RWPE1 (cell line): ENCODE results near the gene NUP153.

Experiments used
- CTCF ChIA-PET: fragments of 350-600 bp; sonication (Branson Sonifier 250); formaldehyde crosslinking; extraction: SDS; loops from one replicate; lab custom pipeline; 2021; lab: Yijun Ruan, JAX
- POLR2A ChIA-PET: fragments of 400-600 bp; formaldehyde crosslinking; extraction: SDS; loops from one replicate; lab custom pipeline; 2020; ENCODE audit warnings: antibody characterized with exemption; ENCODE audit not compliant: low non-redundant PET; lab: Yijun Ruan, JAX
- DNase-seq: peaks from one replicate; pipeline ENCODE4 v3.0.0; 2012; ENCODE audit warnings: low spot score
- H3K27ac ChIP-seq: fragments of 450-650 bp; 2 replicates; pipeline ENCODE4 v1.5.1; 2017
- TF ChIP-seq, protein P1 (sequence below): fragments of 450-650 bp; conservative IDR thresholded peaks from 2 replicates; pipeline ENCODE4 v1.5.1; 2017; ENCODE audit warnings: low read depth, mild to moderate bottlenecking

Gene NUP153

DNA sequence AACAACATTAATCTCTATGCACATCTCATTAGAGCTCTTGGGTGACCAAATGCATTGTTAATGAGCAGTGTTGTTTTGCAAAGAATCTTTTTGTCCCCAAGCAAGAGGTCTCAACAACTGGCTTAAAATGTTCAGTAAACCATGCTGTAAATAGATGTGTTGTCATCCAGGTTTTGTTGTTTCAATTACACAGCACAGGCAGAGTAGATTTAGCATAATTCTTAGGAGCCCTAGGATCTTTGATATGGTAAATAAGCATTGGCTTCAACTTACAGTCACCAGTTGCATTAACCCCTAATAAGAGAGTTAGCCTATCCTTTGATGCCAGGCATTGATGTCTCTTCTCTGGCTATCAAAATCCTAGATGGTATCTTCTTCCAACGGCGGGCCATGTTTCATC, 23.3 kb downstream of the NUP153 start:
- no peak for DNase-seq
- TF ChIP-seq, protein P1, sequence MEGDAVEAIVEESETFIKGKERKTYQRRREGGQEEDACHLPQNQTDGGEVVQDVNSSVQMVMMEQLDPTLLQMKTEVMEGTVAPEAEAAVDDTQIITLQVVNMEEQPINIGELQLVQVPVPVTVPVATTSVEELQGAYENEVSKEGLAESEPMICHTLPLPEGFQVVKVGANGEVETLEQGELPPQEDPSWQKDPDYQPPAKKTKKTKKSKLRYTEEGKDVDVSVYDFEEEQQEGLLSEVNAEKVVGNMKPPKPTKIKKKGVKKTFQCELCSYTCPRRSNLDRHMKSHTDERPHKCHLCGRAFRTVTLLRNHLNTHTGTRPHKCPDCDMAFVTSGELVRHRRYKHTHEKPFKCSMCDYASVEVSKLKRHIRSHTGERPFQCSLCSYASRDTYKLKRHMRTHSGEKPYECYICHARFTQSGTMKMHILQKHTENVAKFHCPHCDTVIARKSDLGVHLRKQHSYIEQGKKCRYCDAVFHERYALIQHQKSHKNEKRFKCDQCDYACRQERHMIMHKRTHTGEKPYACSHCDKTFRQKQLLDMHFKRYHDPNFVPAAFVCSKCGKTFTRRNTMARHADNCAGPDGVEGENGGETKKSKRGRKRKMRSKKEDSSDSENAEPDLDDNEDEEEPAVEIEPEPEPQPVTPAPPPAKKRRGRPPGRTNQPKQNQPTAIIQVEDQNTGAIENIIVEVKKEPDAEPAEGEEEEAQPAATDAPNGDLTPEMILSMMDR = no peak
- POLR2A ChIA-PET = no interaction called here
- H3K27ac ChIP-seq = no peak overlapping the region
- CTCF ChIA-PET = no interaction called here

DNA sequence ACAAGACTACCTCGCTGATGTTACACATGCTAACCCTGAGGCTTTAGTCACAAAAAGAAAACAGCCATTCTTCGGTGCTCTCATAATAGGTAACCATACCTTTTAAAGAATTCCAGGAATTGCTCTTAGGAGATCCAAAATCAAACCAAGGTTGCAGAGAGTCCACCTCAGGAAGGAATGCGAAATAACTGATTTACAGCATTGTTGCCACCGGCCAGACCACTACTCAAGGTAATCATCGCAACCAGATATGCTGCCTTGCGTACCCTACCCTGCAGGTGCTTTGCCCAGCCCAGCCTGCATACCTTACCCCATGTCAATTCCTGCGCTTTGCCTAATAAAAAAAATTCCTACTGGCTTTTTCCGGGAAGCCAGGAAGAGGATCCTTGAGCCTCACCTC, 27.0 kb downstream of the NUP153 start:
- CTCF ChIA-PET = no interaction called here
- no peak for DNase-seq
- H3K27ac ChIP-seq = no peak overlapping the region
- TF ChIP-seq, protein P1 = no peak
- POLR2A ChIA-PET = no interaction called here

DNA sequence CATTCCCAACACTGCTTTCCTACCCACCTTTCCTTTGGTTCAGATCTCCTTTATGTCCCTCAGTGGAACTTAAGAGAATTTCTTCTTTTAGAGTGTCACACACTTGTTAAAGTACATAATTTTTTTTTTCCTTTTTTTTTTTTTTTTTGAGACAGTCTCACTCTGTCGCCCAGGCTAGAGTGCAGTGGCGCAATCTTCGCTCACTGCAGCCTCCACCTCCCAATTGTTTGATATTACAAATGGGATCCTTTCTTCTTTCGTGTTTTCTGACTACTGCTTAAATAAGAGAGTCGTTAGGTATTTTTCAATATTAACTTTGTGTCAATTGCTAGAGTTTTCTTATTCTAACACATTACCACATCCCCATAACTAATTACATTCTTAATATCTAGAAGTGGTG, 29.1 kb downstream of the NUP153 start:
- DNase-seq = no peak
- CTCF ChIA-PET = interaction anchor here (1.0 kb wide), 1 partner anchor 19 kb away, joined by 3 read pairs; no protein-coding TSS in a partner anchor
- TF ChIP-seq, protein P1 = no peak
- POLR2A ChIA-PET = no interaction called here
- no peak overlapping the region for H3K27ac ChIP-seq

DNA sequence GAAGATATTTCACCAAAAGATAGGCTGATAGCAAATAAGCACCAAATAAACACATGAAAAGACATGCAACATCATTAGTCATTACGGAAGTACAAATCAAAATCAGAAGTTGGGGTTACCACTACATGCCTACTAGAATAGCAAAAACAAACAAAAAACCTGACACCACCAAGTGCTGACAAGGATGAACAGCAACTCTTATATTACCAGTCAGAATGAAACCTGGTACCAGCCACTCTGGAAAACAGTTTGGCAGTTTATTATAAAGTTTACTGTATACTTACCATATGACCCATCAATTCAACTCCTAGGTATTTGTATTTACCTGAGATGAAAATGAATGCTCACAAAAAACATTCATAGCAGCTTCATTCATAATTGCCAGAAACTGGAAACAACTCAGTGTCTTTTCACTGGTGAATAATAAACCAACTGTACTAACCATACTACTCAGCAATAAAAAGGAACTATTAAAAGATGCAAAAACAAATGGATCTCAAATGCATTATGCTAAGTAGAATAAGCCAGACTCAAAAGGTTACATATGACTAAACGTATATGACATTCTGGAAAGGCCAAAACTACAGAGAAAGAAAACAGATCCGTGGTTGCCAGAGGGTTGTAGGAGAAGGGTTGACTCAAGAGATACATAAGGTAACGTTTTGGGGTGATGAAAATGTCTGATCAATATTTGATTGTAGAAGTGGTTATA, 33.0 kb downstream of the NUP153 start:
- CTCF ChIA-PET = no interaction called here
- POLR2A ChIA-PET = no interaction called here
- H3K27ac ChIP-seq = no peak overlapping the region
- TF ChIP-seq, protein P1 = no peak
- no peak for DNase-seq

DNA sequence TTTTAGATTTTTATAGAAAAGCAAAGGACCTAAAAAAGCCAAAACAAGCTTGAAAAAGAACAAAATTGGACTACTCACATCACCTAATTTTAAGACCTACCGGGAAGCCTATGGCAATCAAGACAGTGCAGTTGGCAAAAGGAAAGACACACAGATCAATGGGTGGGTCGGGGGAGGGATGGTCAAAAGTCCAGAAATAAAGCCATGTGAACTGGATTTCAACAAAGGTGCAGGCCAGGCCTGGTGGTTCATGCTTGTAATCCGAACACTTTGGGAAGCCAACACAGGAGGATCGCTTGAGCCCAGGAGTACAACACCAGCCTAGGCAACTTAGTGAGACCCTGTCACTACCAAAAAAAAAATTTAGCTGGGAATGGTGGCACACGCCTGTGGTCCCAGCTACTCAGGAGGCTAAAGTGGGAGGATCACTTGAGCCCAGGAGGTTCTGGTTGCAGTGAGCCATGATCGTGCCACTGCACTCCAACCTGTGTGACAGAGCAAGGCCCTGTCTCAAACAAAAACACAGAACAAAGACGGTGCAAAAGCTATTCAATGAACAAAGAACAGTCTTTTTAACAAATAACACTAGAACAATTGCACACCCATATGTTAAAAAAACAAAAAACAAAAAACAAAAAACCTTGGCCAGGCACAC, 34.5 kb downstream of the NUP153 start:
- TF ChIP-seq, protein P1 = no peak
- no peak overlapping the region for H3K27ac ChIP-seq
- ChIA-PET CTCF (no interaction called here), POLR2A (no interaction called here)
- DNase-seq = no peak

DNA sequence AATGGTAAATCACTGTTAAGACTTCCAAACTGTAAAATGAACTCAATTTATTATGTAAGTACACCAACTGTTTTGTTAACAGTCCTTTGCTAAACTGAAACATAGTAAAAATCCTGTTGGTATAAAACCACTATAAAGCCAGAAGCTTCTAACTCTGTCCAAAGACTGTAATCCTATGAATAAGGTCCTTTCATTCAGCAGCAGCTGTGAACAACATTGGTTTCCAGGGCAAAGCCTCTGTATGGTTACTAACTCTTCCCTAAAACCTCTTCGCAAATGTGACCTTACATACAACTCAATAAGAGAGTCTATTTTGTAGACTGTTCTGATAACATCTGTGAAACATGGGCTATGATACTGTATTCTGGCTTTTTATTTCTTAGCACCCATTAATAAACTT, 40.1 kb downstream of the NUP153 start:
- CTCF ChIA-PET = interaction anchor here (0.7 kb wide), 1 partner anchor 83 kb away, joined by 4 read pairs; no protein-coding TSS in a partner anchor
- POLR2A ChIA-PET = no interaction called here
- no peak overlapping the region for H3K27ac ChIP-seq
- DNase-seq = no peak
- TF ChIP-seq, protein P1 = no peak
